Tibial artery (tissue), 4 donors: ENCODE data around the gene EMX1.
A peak's percentile ranks its signal among the peaks of the same experiment; 100 is the strongest.

Source experiments
- DNase-seq, 2 donors: peaks; one replicate each; pipeline ENCODE4 v3.0.0-alpha.2; 2019
- H3K27ac ChIP-seq, 2 donors: fragments of 200-600 bp; sonication (generic) in 1 of 2; 1 replicate in 1 of 2; 2 replicates in 1 of 2; pipeline ENCODE4 v1.5.1; 2018 to 2019; ENCODE audit warnings: mild to moderate bottlenecking in 1 of 2
- H3K27me3 ChIP-seq, 2 donors: fragments of 200-600 bp; sonication (generic) in 1 of 2; one replicate each; pipeline versions ENCODE4 v1.5.1 to v1.6.0; 2016 to 2019
- H3K36me3 ChIP-seq, 3 donors: fragments of 200-600 bp; sonication (generic) in 2 of 3; one replicate each; pipeline ENCODE4 v1.5.1; 2016 to 2019; ENCODE audit warnings: mild to moderate bottlenecking in 2 of 3
- H3K4me1 ChIP-seq, 4 donors: fragments of 200-600 bp; sonication (generic) in 2 of 4; 1 replicate in 3 of 4; 2 replicates in 1 of 4; pipeline ENCODE4 v1.5.1; 2016 to 2019
- H3K4me3 ChIP-seq, 2 donors: fragments of 200-600 bp; sonication (generic) in 1 of 2; 1 replicate in 1 of 2; 2 replicates in 1 of 2; pipeline ENCODE4 v1.5.1; 2018 to 2019; ENCODE audit warnings: mild to moderate bottlenecking in 2 of 2
- H3K9me3 ChIP-seq, 3 donors: fragments of 200-600 bp; sonication (generic) in 1 of 3; one replicate each; pipeline ENCODE4 v1.5.1; 2016 to 2019
- intact Hi-C: fragments of 100-400 bp; cut with DNase I; formaldehyde crosslinking; loops from one replicate; pipeline ENCODE4 v1.15.0; 2023; ENCODE audit warnings: low total_unique reads
- TF ChIP-seq, protein P1 (sequence below), 2 experiments: fragments of 200-600 bp in 1 of 2; fragments of 450-650 bp in 1 of 2; IDR thresholded peaks; one replicate each; pipeline ENCODE4 v1.5.1; 2017 to 2019; ENCODE audit warnings: antibody characterized with exemption in 2 of 2, mild to moderate bottlenecking in 1 of 2, moderate library complexity in 1 of 2

EMX1 gene

DNA sequence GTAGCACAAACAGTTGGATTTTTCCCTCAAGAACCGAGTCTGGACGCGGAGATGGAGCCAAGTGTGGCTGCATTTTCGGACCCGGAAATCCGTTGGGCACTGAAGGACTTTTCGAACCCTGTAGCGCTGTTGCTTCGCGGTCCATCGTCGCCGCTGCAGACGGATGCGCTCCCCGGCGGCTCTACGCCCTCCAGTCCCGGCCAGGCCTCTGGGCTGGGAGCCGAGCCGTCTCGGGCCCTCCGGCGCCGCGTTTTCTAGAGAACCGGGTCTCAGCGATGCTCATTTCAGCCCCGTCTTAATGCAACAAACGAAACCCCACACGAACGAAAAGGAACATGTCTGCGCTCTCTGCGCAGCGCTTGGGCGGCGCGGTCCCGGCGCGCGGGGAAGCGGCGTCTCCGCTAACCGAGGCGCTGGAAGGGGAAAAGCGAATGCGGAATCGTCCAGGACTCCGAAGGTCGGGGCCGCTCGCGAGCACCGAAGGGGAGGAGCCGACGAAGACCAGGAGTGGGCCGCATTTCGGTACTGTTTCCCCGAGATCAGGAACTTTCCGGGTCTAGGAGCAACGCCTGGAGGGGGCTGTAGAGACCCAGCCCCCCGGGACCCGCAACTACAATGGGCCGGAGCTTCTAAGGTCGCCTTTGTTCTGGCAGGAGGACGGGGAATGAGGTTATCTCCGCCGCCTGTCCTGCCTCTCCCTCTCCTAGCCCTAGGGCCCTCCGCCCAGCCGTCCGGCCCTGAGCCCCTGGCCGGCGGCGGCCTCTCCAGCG lies 3.2 kb downstream of the EMX1 start:
- Histone ChIP-seq H3K4me1 (peaks cover 0 to 68% (median 57%) of the 10 kb centered on the region in 4 donors), H3K27me3 (peaks cover 15 to 100% of the 10 kb centered on the region in 2 donors), H3K36me3 (no peaks in the 10 kb centered on the region), H3K27ac (no peak overlapping the region), H3K9me3 (no peaks in the 10 kb centered on the region), H3K4me3 (peak overlapping the region; percentile 2 to 43)
- intact Hi-C loops, result no loop called here
- TF ChIP-seq, protein P1, sequence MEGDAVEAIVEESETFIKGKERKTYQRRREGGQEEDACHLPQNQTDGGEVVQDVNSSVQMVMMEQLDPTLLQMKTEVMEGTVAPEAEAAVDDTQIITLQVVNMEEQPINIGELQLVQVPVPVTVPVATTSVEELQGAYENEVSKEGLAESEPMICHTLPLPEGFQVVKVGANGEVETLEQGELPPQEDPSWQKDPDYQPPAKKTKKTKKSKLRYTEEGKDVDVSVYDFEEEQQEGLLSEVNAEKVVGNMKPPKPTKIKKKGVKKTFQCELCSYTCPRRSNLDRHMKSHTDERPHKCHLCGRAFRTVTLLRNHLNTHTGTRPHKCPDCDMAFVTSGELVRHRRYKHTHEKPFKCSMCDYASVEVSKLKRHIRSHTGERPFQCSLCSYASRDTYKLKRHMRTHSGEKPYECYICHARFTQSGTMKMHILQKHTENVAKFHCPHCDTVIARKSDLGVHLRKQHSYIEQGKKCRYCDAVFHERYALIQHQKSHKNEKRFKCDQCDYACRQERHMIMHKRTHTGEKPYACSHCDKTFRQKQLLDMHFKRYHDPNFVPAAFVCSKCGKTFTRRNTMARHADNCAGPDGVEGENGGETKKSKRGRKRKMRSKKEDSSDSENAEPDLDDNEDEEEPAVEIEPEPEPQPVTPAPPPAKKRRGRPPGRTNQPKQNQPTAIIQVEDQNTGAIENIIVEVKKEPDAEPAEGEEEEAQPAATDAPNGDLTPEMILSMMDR (IDR thresholded peaks at IDR 0.05), result no peak
- DNase-seq, result peak in 1 of 2 donors; percentile 54

DNA sequence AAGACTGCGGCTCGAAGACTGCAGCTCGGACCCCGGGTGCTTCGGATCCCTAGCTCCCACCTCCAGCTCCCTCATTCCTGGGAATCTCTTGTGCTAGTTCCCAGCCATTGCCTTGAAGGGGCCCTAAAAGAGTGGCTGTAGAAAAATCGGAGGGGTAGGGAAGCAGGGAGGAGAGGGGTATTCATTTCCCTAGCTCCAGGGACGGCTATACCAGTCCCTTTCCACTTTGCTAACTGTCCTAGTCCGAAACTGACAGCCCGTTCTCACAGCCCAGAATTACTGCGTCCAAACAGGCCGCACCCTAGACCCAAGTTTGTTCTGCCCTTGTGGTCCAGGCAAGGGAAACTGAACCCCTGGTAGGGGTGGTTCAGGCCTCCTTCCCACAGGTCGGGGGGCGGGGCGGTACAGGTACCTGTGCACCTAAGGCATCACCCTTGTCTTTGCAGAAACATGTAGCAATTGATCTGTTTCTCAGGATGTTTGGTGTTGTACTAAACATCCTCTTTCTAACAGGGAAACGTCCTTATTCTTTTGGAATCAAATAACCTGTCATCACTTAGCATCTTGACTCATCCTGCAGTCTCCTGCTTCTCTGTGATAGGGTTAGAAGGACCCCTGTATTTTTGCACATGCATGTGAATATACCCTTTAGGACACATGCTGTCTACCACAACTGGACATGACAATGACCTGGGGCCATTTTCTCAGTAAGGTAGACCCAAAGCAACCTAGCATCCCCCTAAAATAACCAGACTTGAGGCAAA lies 4.0 kb downstream of the EMX1 start:
- peak in 1 of 2 donors; percentile 54 for DNase-seq
- Histone ChIP-seq H3K4me1 (peaks cover 0 to 62% (median 49%) of the 10 kb centered on the region in 4 donors), H3K36me3 (no peaks in the 10 kb centered on the region), H3K4me3 (no peak overlapping the region), H3K9me3 (no peaks in the 10 kb centered on the region), H3K27ac (no peak overlapping the region), H3K27me3 (peaks cover 15 to 100% of the 10 kb centered on the region in 2 donors)
- TF ChIP-seq, protein P1 (IDR thresholded peaks at IDR 0.05), result no peak
- intact Hi-C loops, result no loop called here

DNA sequence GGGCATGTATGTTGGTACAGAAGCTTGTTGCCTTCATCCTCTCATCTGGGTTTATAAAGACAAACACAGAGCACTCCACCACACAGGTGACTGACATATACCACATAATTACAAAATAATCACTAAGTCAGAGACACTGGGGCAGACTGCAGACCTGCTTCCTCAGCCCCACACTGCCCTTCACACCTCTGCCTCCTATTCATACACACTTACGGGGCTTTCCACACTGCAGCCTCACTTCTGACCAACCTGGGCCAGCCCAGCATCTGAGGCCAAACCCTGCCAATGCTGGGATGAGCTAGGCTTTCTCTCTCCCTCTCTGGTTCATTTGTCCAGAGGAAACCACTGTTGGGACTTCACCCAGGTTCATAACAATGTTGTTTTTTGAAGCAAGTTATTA lies 4.5 kb downstream of the EMX1 start:
- intact Hi-C loops, result no loop called here
- Histone ChIP-seq H3K4me1 (peaks cover 0 to 56% (median 43%) of the 10 kb centered on the region in 4 donors), H3K9me3 (no peaks in the 10 kb centered on the region), H3K4me3 (no peak overlapping the region), H3K27me3 (peaks cover 15 to 100% of the 10 kb centered on the region in 2 donors), H3K27ac (no peak overlapping the region), H3K36me3 (no peaks in the 10 kb centered on the region)
- DNase-seq, result no peak
- TF ChIP-seq, protein P1 (IDR thresholded peaks at IDR 0.05), result no peak

DNA sequence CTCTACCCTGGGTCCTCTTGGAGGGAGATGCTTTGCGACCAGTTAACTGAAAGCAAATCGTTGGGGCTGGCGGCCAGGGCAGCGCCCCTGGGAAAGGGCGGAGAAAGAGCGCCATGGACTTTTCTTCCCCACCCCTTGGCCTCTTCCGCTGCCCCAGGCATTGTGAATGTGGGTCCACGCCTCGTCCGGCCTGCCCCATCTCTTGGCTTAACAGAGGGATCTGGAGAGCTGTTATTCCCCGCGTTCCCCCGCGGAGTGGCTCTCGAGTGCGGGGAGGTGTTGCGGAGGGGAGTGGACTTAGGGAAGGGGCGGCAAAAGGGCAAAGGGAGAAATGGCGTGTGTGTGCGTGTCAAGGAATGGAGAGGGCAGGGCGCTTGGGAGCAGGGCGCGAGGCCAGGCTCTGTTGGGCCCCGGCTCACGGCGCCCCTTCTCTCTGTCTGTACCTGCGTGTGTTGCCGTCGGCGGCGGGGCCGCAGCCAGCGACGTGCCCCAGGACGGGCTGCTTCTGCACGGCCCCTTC lies 6.6 kb downstream of the EMX1 start:
- TF ChIP-seq, protein P1 (IDR thresholded peaks at IDR 0.05), result no peak
- Histone ChIP-seq H3K4me3 (no peak overlapping the region), H3K27me3 (peaks cover 15 to 100% of the 10 kb centered on the region in 2 donors), H3K27ac (no peak overlapping the region), H3K4me1 (peaks cover 0 to 36% (median 23%) of the 10 kb centered on the region in 4 donors), H3K9me3 (no peaks in the 10 kb centered on the region), H3K36me3 (no peaks in the 10 kb centered on the region)
- intact Hi-C loops, result no loop called here
- DNase-seq, result no peak

DNA sequence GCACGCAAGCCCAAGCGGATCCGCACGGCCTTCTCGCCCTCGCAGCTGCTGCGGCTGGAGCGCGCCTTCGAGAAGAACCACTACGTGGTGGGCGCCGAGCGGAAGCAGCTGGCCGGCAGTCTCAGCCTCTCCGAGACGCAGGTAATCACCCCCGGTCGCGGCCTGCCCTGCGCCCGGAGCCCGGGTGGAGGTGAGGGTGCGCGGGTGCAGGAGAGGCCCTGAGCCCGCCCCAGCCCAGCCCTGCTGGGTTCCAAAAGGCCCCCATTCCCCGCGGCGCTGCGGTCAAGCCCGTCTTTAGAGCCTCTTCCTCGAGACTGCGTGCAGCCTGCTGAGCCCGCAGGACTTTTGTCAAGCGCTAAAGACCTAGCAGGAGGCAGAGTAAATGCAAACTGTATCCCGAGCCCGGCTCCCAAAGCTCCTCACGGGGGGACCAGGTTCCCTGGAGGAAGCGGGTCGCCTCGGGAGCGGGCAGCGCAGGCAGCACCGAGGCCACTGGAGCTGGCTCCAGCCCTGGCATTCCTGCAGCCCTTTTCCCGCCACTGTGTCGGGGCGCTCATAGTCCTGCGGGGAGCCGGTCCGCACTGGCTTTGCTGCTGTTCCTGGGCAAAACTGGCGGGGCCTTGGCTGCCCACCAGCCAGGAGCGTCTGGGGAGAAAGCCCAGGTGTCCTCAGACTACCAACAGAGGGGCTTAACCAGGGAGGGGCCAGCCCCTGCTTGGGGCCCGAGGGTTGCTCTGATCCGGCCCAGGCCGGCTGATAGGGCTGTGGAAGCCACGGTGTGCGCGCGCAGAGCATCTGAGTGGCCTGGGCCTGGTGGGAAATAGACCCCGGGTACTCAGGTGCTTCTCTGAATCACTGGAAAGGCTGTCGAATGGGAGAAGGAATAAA lies 7.3 kb downstream of the EMX1 start:
- peak in 1 of 2 donors; percentile 60 for DNase-seq
- Histone ChIP-seq H3K36me3 (no peaks in the 10 kb centered on the region), H3K4me3 (no peak overlapping the region), H3K4me1 (peaks cover 0 to 34% (median 23%) of the 10 kb centered on the region in 4 donors), H3K9me3 (no peaks in the 10 kb centered on the region), H3K27me3 (peaks cover 15 to 100% of the 10 kb centered on the region in 2 donors), H3K27ac (no peak overlapping the region)
- intact Hi-C loops, result no loop called here
- TF ChIP-seq, protein P1 (IDR thresholded peaks at IDR 0.05), result no peak
